ENCODE measurements around the gene C4orf36.

C4orf36 gene, protein sequence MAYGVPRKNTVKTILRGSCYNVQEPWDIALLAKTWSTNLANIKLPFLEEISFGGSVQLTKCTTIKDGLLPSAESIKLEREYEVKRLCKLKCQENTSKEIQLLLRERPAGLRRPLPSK

DNA sequence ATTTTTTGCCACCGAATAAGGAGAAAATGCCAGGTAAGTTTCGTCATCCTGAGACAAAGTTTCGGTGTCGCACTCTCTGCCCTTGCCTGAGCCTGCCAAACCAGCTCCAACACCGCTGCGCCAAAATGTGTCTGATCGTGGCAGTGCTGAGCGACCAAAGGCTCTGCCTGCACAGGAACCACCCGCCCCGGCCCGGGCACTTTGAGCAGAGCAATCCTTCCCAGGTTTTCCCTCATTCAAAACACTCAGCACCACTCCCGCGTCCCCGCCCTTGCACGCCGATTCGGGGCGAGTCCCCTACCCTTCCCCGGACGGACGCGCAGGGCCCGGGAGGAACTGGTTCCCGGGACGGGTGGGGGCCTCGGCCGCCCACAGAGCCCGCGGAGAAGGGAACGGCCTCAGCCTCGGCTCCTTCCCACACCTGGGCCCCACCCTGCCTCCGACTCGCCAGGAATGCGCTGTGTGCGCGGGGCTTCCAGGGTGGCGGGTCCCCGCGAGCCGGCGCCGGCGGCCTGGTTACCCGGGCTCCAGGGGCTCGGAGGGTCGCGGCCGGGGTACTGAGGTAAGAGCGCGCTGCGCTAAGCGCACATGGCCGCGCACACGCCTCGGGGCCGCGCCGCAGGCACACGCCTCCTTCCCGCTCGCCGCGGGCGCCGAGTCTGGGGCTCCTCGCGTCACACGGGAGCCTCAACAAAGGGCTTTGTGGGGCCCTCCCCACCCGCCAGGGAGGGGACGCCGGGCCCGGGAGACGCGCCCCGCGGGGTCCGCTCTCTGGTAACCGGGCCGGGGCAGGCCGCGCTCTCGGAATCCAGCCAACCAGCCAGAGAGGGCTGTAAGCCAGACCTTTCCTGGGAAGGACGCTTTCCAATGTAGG is at the start of gene C4orf36:
Gene C4orf36, minus strand, starts transcription at position 661 of the 874 bp plus-strand sequence. CDS start 902 bp downstream, outside the sequence.
- DNase-seq, result peak; percentile 95

DNA sequence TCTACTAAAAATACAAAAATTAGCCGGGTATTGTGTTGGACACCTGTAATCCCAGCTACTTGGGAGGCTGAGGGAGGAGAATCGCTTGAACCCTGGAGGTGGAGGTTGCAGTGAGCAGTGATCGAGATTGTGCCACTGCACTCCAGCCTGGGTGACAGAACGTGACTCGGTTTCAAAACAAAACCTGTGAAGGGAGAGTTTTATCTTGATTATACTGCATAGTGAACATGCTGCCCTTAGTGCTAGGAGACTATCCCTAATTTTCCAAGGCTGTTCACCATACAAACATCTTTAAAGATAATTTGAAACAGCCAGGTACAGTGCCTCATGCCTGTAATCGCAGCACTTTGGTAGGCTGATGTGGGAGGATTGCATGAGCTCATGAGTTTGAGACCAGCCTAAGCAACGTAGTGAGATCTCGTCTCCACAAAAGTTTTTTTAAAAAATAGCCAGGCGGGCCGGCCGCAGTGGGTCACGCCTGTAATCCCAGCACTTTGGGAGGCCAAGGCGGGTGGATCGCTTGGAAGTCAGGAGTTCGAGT is 48.8 kb upstream of the C4orf36 start:
- DNase-seq, result no peak

DNA sequence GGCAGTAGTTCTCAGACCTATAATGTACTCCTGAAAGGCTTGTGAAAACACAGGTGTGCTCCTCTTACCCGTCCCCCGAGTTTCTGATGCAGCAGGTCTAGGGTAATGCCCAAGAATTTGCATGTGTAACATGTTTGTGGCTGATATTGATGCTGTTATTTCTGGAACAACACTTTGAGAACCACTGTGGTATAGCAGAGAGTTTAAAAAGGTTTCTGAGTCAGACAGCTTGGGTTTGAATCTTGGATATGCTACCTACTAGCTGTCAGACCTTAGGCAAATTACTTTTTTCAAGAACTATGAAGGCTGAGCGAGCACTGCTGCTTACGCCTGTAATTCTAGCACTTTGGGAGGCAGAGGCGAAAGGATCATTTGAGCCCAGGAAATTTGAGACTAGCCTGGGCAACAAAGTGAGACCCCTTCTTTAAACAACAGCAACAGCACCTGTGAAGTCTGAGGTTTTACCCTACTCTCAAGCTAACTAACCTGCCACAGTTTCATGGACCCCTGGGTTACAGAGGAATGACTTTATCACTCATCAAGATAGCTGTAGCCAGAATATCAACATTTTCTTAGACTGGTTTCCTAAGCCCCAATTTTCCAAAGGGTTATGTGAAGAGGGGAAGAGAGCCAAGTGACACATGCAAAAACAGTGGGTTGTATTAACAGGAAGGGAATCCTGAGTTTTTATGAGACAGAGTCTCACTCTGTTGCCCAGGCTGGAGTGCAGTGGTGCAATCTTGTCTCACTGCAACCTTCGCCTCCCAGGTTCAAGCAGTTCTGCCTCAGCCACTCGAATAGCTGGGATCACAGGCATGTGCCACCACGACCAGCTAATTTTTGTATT is 47.7 kb upstream of the C4orf36 start:
- DNase-seq, result no peak

DNA sequence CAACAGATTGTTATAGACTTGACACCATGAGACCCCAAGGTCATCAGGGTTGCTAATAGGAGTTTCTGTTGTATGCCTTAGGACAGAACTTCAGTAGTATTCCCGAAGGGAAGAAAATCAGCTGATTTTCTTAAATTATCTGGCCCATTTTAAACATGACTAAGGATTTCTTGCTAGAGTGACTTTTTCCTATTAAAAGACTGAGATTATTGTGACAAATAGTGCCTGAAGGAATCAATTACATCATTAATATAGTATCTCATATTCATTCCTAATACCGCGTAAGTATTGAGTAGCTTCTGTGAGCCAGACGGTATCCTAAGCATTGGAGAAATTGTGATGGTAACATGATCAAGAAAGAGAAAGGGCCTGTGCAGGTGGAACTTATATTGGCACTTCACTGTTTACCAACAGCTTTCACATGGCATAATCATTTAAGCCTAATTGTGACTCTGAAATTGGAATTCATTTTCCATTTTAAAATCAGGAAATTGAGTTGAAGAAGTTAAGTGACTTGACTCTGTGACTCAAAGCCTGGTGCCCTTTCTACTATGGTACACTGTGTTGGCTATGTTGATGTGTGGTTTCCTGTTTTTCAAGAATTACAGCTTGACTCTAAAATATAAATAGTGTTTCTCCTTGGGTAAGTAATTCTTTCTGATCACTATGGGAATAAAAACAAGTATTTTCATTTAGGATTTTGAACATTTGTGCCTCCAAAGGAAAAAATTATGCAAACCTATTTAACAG is 46.7 kb upstream of the C4orf36 start:
- DNase-seq, result no peak

DNA sequence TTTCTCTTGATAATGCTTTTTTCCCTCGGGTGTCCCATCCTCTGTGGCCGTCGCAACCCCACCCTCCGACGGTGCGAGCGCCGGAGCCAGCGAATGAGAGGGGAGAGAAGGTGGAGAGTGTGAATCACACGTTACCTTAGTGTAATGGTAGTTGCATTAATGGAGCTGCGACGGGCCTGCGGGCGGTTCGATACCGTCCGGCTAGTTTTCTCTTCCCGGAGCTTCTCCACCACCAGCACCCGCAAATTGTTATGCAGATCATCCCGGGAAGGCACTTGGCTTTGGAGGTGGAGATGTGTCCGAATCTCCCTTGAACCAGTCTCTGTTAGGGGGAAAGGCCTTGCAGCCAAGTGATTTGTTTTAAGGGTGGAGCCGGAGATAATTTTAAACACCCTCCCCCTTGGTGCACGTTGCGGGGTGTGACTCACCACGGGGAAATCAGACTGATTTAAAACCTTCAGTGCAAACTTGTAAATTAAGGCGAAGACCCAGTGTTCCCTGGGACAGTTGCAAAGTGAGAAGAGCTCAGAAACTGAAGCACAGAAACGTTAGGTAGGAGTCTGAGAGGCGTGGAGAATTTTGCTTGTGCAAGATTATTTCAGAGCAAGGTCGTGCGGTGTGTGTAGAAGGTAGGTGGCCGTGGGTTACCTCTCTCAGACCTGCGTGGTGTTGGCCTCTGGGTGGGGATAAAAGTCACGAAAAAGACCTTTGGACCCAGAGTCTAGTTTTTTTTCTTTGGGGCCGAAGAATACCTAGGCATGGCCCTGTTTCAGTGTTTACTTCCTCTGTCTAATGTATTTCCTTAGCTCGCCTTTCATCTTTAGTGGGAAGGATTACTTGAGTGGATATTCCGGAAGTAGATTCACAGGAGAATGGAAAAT is 43.9 kb upstream of the C4orf36 start:
- peak; percentile 65 for DNase-seq

DNA sequence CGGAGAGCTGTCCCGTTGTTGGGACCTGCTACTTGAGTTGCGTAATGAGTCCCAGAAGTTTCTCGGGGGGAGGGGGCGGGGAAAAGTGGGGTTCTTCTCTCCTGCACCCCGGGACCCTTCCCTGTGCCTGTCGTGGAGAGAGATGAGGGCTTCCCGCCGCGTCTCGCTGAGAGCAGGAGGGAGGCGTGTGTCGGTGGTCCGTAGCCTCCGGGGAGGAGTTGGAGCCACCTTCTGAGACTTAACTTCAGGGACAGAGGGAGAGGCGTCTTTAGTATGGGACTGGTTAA is 43.3 kb upstream of the C4orf36 start:
- DNase-seq, result no peak

DNA sequence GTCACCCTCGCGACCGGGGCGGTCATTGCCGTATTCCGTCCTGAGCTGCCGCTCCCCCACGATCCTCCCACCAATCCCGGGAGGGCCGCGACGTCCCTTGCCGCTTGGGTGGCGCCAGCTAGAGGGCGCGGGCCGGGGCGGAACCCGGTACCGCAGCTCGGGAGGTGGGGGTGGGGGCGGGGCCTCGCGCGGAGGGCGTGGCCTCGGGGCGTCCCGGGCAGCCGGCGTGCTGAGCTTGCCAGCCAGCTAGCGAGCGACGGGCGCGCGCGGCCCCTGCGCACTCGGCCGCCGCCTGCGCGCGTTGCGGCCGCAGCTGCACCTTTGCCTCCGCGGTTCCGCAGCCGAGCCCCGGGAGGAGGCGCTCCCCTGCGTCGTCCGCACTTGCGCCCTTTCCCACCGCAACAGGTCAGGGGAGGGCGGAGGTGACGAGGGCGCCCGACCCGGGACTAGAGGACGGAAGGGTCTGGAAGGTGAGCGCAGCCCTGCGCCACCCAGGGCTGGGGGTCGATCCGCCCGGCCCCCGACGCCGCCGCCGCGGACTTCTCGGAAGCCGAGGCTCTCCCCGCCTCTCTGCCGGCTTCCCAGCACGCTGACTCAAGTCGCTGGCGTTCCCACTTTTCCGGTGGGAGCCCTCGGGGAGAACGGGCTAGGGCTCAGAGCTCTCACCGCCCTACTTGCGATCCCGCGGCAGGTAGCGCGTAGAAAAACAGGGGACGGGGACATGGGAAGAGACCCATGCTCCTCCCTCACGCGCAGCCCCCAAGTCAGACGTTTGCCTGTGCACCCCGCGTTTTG is 42.7 kb upstream of the C4orf36 start, which contains the start of gene AFF1:
Gene AFF1, plus strand, starts transcription at position 241 of the 795 bp plus-strand sequence. CDS start 13,523 bp downstream, outside the sequence.
- peak; percentile 88 for DNase-seq

DNA sequence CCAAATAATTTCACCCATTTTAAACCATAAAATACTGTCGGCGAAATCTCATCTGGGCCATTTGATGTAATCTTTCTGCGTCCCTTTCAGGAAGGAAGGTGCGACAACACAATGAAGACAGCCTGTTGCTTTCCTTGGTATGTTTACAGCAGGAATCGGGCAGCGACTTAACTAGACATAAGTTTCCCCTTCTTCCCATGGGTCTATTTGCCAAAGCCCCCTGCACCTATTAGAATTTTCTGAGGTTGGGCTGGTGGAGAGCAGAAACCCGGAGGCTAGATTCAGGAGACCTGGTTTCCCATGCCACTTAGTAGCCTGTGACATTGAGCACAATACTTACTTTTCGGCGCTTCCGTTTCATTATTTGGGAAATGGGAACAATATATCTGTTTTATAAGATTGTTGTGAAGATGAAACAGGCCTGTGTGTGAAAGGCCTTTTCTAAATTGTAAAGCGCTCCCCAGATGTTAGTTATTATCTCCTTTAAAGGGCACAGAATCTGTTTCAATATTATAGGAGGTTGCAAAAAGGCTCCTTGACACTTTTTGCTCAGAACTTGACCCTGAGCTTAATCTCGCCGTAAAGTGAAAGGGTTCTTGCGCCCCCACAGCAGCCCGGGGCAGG is 42.0 kb upstream of the C4orf36 start:
- no peak for DNase-seq

DNA sequence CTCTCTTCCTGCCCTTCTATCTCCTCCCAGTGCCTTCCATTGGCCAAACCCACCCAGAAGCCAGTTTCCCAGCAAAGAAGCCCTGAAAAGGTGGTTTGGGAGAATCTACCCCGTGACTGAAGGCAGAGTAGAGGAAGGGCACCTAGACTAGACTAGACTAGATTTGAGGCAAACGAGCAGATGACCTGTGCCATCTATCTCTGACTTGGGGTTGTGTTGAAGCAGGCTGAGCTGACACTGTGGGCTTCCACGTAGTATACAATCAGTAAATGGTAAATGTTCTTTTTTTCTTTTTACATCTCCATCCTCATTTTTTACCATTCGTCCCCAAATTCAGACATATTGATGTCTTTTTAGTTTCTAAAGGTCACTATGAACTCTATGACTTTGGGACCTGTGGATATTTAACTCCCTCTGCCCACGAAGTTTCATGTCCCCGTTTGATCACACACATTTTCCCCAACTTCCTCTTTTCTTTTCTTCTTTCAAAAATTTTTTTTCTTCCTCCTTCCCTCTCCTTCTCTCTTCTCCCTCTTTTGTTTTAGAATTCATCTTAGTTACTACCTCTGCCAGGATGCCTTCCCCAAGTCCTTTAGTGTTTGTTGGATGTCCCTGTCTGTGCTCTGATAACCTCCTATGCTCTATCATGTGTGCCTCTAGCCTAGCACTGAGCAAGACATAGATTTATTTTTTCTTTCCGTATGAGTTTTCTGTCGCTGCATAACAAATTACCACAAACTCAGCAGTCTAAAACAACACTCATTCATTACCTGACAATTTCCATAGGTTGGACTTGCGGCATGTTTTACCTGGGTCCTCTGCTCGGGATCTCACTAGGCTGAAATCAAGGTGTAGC is 36.4 kb upstream of the C4orf36 start:
- no peak for DNase-seq

DNA sequence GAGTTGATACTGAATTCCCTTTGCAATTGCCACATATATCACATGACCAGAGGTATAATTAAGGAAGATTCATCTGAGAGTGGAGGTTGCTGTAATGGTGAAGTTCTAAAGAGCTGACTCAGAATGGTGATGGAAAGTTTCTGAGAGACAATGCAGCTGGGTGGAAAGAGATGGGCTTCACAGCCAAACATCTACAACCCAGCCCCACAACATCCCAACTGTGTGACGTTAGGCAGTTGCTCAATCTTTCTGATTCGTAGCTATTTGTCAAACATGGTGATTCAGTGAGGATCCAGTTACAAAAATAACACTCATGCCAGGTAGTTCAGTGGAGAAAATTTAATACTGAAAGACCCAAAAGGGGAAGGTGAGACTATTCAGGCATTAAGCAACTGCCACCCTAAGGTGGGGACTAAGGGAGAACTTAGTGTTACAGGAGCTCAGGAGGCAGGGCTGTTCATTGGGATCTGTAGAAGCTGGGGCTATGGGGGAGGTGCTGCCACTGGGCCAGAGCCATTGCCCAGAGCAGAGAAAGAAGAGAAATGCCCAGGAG is 35.7 kb upstream of the C4orf36 start:
- DNase-seq, result no peak

DNA sequence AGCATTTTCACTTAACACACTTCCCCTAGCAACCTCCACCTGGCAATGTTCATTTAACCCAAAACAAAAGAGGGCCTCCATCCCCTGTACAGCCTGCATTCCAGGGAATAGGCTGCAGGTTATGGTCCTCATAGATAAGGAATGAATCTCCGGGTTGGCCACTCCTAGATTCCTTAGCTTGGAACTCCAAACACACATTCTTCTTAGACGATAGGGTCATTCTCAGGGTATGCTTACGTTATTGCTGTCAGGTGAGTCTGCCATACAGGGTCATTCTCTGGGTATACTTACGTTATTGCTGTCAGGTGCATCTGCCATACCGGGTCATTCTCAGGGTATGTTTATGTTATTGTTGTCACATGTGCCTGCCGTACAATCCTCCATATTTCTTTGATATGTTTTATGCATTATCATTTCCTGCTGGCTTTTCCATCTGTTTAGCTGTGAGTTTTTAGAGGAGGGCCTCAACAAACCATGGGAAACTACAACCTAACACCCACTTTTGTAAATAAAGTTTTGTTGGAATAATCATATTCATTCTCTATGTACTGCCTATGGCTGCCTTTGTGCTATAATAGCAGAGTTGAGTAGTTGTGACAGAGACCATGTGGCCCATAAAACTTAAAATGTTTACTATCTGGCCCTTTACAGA is 34.3 kb upstream of the C4orf36 start:
- no peak for DNase-seq

DNA sequence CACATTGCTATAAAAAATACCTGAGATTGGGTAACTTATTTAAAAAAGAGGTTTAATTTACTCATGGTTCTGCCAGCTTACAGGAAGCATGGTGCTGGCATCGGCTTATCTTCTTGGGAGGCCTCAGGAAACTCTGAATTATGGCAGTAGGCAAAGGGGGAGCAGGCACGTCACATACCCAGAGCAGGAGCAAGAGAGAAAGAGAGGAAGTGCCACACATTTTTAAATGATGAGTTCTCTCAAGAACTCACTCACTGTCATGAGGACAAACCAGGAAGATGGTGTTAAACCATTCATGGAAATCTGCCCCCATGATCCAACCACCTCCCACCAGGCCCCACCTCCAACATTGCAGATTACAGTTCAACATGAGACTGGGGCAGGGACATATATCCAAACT is 32.6 kb upstream of the C4orf36 start:
- no peak for DNase-seq

DNA sequence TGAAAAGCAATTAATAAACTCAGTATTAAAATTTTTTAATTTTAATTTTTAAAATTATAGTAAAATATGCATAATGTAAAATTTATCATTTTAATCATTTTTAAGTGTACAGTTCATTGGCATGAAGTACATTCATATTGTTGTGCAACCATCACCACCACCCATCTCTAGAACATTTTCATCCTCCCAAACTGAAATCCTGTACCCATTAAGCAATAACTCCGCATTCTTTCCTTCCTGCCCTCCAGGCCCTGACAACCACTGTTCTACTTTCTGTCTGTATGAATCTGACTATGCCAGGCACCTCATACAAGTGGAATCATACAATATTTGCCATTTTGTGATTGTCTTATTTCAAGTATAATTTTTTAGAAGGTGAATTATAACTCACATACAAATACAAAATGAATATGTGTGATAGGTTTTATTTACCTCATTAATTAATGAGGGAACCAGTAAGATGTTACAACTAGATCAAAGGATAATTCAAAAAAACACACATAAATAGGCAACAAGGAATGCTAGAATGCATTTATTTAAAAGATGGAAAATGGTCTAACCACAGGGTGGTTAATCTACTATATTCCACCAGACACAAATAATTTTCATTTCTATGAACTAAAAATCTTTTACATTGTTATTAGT is 29.5 kb upstream of the C4orf36 start:
- no peak for DNase-seq

DNA sequence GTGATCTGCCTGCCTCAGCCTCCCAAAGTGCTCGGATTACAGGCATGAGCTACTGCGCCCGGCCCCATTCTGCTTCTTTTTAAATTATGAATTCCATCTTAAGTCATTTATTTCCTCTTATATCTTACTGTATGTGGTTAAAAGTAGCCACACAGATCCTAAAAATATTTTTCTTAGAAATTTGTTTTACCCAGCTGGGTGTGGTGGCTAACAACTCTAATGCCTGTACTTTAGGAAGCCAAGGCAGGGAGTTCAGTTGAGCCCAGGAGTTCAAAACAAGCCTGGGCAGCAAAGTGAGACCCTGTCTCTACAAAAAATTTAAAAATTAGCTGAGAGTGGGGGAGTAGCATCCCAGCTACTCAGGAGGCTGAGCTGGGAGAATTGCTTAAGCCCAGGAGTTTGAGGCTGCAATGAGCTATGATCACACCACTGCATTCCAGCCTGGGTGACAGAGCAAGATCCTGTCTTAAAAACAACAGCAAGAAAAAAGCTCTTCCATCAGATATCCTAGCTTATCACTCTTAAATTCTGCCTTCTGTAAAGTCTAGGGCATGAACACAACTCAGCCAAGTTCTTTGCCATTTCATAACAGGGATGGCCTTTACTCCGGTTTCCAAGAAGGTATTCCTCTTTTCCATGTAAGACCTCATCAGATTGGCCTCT is 27.5 kb upstream of the C4orf36 start:
- no peak for DNase-seq

DNA sequence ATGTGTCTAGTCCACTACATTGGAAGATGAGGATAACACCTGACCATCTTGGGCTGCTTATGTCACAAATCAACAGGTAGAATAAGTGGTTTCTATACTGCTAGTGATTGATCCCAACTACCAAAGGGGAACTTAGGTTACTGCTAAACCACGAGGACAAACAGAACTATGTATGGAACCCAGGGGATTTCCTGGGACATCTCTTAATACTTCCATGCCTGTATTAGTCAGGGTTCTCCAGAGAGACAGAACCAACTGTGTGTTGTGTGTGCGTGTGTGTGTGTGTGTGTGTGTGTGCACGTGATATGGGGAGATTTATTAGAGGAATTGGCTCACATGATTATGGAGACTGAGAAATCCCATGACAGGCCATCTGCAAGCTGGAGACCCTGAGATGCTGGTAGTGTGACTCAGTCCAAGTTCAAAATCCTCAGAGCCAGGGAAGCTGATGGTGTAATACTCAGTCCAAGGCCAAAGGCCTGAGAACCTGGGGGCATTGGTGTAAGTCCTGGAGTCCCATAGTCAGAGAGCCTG is 26.4 kb upstream of the C4orf36 start:
- DNase-seq, result no peak

DNA sequence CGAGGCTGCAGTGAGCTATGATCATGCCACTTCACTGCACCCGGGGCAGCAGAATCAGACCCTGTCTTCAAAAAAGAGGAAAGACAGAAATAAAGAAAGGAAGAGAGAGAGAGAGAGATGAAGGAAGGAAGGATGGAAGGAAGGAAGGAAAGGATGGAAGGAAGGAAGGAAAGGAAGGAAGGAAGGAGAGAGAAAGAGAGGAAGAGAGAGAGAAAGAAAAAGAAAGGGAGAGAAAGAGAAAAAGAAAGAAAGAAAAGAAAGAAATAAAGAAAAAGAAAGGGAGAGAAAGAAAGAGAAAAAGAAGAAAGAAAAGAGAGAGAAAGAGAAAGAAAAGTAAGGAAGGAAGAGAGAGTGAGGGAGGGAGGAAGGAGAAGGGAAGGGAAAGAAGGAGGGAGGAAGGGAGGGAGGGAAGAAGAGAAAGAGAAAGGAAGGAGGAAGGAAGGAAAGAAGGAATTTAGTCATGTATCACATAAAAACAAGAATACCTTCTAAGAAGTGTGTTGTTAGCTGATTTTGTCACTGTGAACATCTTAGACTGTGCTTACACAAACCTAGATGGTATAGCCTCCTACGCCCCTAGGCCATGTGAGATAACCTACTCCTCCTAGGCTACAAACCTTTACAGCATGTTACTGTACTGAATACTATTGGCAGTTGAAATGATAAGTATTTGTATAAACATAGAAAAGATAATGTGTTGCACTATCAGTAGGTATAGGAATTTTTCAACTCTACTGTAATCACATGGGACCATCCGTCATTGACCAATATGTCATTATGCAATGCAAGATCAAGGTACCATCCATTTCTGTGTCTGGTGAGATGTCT is 25.2 kb upstream of the C4orf36 start:
- no peak for DNase-seq
